ENCODE measurements around the gene SKIC2. TPM values are rescaled to one million over a fixed set of nuclear protein-coding genes. Genes with fewer than 3 reads are reported as not detected.
"Not testable (repeated sequence)": the region's sequence is repeated elsewhere in the genome, so short reads cannot be mapped to it uniquely, and the experiment has no call there.

SKIC2 gene
- polyA plus RNA-seq, 2 donors, result 39.1 to 58.0 TPM

DNA sequence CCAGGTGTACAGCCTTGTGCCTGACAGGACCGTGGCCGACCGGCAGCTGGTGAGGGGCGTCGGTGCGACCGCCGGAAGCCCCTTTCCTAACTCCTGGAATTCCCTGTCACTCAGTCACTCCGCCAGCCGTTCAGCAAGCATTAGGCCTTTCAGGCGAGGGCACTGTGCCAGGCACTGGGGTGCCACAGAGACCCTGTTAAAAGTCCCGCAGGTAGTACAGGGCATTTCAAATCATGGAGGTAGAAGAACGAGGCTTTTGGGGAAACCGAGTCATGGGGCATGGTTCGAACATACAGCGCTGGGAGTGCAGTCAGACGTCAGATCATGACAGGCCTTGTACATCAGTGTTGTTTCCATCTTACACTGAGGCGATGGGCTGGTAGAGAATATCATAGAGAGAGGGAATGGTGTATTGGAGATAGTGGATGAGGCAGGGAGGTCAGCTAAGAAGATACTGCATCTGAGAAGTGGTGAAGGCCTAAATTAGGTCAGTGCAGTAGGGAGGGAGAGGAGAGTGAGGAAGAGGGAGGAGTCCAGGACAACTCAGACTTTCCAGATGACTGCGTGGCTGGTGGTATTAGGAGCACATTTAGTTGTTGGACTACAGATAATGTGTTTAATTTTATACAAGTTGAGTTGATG lies 13.9 kb downstream of the SKIC2 start:
- peaks cover 3 to 13% of the 10 kb centered on the region in 2 donors for H3K4me1 ChIP-seq (ENCODE audit: control insufficient read depth in 2 of 2, insufficient read depth in 2 of 2, low read length in 1 of 2)
- 6% methylated on average over 19 of the region's 19 CpGs for WGBS, 2 donors
- H3K36me3 ChIP-seq (ENCODE audit: control insufficient read depth in 2 of 2, insufficient read depth in 2 of 2, low read length in 1 of 2), result peaks cover 16 to 26% of the 10 kb centered on the region in 2 donors
- H3K9me3 ChIP-seq (ENCODE audit: control insufficient read depth in 2 of 2, insufficient read depth in 1 of 2, low read depth in 1 of 2, low read length in 1 of 2), result no peaks in the 10 kb centered on the region
- H3K4me3 ChIP-seq (ENCODE audit: low read depth in 1 of 2, low read length in 2 of 2), result peak overlapping the region; percentile 73 to 80
- H3K27me3 ChIP-seq (ENCODE audit: control insufficient read depth in 1 of 2, insufficient read depth in 2 of 2, low read length in 2 of 2), result no peaks in the 10 kb centered on the region
- H3K27ac ChIP-seq (ENCODE audit: low read depth in 2 of 2, low read length in 1 of 2), result peak overlapping the region; percentile 98 to 100

DNA sequence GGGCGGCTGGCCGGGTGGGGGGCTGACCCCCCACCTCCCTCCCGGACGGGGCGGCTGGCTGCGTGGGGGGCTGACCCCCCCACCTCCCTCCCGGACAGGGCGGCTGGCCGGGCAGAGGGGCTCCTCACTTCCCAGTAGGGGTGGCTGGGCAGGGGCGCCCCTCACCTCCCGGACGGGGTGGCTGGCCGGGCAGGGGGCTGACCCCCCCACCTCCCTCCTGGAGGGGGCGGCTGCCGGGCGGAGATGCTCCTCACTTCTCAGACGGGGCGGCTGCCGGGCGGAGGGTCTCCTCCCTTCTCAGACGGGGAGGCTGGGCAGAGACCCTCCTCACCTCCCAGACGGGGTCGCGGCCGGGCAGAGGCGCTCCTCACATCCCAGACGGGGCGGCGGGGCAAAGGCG lies 17.1 kb downstream of the SKIC2 start:
- H3K27ac ChIP-seq (ENCODE audit: low read depth in 2 of 2, low read length in 1 of 2); H3K36me3 ChIP-seq (ENCODE audit: control insufficient read depth in 2 of 2, insufficient read depth in 2 of 2, low read length in 1 of 2); H3K9me3 ChIP-seq (ENCODE audit: control insufficient read depth in 2 of 2, insufficient read depth in 1 of 2, low read depth in 1 of 2, low read length in 1 of 2); H3K4me3 ChIP-seq (ENCODE audit: low read depth in 1 of 2, low read length in 2 of 2); H3K4me1 ChIP-seq (ENCODE audit: control insufficient read depth in 2 of 2, insufficient read depth in 2 of 2, low read length in 1 of 2); H3K27me3 ChIP-seq (ENCODE audit: control insufficient read depth in 1 of 2, insufficient read depth in 2 of 2, low read length in 2 of 2): not testable (repeated sequence)
- WGBS, 2 donors, result 96% methylated on average over 16 to 30 of the region's 30 CpGs

DNA sequence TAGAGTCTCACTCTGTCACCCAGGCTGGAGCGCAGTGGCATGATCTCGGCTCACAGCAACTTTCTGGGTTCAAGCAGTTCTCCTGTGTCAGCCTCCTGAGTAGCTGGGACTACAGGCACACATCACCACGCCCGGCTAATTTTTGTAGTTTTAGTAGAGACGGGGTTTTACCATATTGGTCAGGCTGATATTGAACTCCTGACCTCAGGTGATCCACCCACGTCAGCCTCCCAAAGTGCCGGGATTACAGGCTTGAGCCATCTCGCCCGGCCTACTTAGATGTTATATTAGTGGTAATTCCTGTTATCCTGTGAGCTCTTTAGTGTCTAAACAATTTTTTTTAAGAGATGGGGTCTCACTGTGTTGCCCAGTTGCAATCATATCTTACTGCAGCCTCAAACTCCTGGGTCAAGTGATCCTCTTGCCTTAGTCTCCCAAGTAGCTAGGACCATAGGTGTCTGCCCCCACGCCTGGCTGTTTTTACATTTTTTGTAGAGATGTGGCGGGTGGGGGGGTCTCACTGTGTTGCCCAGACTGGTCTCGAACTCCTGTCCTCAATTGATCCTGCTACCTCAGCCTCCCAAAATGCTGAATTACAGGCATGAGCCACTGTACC lies 18.9 kb downstream of the SKIC2 start:
- H3K9me3 ChIP-seq (ENCODE audit: control insufficient read depth in 2 of 2, insufficient read depth in 1 of 2, low read depth in 1 of 2, low read length in 1 of 2), result no peaks in the 10 kb centered on the region
- no peak overlapping the region for H3K4me3 ChIP-seq (ENCODE audit: low read depth in 1 of 2, low read length in 2 of 2)
- H3K4me1 ChIP-seq (ENCODE audit: control insufficient read depth in 2 of 2, insufficient read depth in 2 of 2, low read length in 1 of 2), result peaks cover 0 to 1% of the 10 kb centered on the region in 2 donors
- H3K27ac ChIP-seq (ENCODE audit: low read depth in 2 of 2, low read length in 1 of 2), result no peak overlapping the region
- 95% methylated on average over 12 of the region's 12 CpGs for WGBS, 2 donors
- H3K36me3 ChIP-seq (ENCODE audit: control insufficient read depth in 2 of 2, insufficient read depth in 2 of 2, low read length in 1 of 2), result peaks cover 0 to 7% of the 10 kb centered on the region in 2 donors
- no peaks in the 10 kb centered on the region for H3K27me3 ChIP-seq (ENCODE audit: control insufficient read depth in 1 of 2, insufficient read depth in 2 of 2, low read length in 2 of 2)

DNA sequence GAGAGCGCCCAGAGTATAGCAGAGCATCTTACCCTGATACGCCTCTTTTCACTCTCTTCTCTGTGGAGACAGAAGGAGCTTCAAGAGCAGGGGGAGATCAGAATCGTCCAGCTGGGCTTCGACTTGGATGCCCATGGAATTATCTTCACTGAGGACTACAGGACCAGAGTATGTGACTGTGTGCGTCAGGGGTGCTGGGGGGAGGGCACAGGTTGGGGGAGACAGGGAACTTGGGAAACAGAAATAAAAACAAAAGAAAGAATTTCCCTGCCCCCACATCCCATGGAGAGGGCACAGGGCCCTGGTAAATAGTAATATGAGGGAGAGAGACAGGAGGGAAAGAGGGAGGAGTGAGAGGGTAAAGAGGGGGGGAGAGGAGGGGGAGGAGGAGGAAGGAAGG lies 19.9 kb downstream of the SKIC2 start:
- peaks cover 0 to 7% of the 10 kb centered on the region in 2 donors for H3K36me3 ChIP-seq (ENCODE audit: control insufficient read depth in 2 of 2, insufficient read depth in 2 of 2, low read length in 1 of 2)
- H3K4me1 ChIP-seq (ENCODE audit: control insufficient read depth in 2 of 2, insufficient read depth in 2 of 2, low read length in 1 of 2), result no peaks in the 10 kb centered on the region
- no peaks in the 10 kb centered on the region for H3K9me3 ChIP-seq (ENCODE audit: control insufficient read depth in 2 of 2, insufficient read depth in 1 of 2, low read depth in 1 of 2, low read length in 1 of 2)
- WGBS, 2 donors, result 84 to 92% methylated on average over 5 of the region's 5 CpGs
- no peaks in the 10 kb centered on the region for H3K27me3 ChIP-seq (ENCODE audit: control insufficient read depth in 1 of 2, insufficient read depth in 2 of 2, low read length in 2 of 2)
- no peak overlapping the region for H3K27ac ChIP-seq (ENCODE audit: low read depth in 2 of 2, low read length in 1 of 2)
- no peak overlapping the region for H3K4me3 ChIP-seq (ENCODE audit: low read depth in 1 of 2, low read length in 2 of 2)

DNA sequence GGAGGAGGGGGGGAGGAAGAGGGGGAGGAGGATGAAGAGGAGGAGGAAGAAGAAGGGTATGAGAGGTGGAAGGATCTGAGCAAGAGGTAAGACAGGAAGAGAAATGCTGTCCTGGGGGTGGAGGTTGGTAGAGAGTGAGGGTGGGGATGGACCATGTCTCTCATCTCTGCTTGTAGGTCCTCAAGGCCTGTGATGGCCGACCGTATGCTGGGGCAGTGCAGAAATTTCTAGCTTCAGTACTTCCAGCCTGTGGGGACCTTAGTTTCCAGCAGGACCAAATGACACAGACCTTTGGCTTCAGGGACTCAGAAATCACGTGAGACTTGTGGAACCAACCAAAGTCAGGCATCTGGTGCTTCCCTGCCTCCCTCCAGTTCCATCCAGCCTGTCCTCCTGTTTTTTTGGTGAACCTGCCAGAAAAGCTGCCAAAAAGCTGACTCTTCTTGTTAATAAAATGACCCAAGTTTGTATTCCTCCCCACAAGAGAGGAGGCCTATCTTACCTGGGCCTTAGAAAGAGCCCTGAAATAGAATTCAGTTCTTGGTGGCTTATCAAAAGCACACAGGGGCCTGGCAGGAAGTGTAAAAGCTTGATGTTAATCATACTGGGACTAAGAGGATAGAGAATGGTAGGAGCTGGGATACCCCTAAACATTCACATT lies 20.4 kb downstream of the SKIC2 start:
- Histone ChIP-seq H3K4me3 (ENCODE audit: low read depth in 1 of 2, low read length in 2 of 2) (no peak overlapping the region), H3K36me3 (ENCODE audit: control insufficient read depth in 2 of 2, insufficient read depth in 2 of 2, low read length in 1 of 2) (peaks cover 0 to 7% of the 10 kb centered on the region in 2 donors), H3K9me3 (ENCODE audit: control insufficient read depth in 2 of 2, insufficient read depth in 1 of 2, low read depth in 1 of 2, low read length in 1 of 2) (no peaks in the 10 kb centered on the region), H3K27ac (ENCODE audit: low read depth in 2 of 2, low read length in 1 of 2) (no peak overlapping the region), H3K27me3 (ENCODE audit: control insufficient read depth in 1 of 2, insufficient read depth in 2 of 2, low read length in 2 of 2) (no peaks in the 10 kb centered on the region), H3K4me1 (ENCODE audit: control insufficient read depth in 2 of 2, insufficient read depth in 2 of 2, low read length in 1 of 2) (no peaks in the 10 kb centered on the region)
- WGBS, 2 donors, result 90 to 92% methylated on average over 3 of the region's 3 CpGs

DNA sequence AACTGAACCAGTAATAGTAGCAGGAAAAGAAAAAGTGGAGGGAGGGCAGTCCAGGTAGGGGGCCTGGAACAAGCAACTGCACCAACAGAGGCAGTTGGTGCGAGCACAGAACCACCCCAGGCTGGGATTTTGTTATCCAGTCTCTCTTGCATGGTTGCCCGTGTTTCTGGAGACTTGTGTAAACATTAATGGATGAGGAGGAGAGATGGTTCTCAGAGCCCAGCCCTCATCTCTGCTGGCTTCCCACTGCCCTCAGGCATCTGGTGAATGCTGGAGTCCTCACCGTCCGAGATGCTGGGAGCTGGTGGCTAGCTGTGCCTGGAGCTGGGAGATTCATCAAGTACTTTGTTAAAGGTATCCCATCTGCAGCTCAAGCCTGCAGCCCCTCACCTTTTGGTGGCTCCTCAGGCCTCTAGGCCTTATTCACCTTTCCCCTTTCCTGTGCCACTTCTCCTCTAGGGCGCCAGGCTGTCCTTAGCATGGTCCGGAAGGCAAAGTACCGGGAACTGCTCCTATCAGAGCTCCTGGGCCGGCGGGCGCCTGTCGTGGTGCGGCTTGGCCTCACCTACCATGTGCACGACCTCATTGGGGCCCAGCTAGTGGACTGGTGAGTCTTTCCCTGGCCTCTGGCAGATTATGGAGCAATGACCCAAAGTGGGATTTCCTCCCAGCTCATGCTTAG lies 21.4 kb downstream of the SKIC2 start:
- H3K27me3 ChIP-seq (ENCODE audit: control insufficient read depth in 1 of 2, insufficient read depth in 2 of 2, low read length in 2 of 2); H3K27ac ChIP-seq (ENCODE audit: low read depth in 2 of 2, low read length in 1 of 2); H3K4me3 ChIP-seq (ENCODE audit: low read depth in 1 of 2, low read length in 2 of 2); H3K36me3 ChIP-seq (ENCODE audit: control insufficient read depth in 2 of 2, insufficient read depth in 2 of 2, low read length in 1 of 2); H3K4me1 ChIP-seq (ENCODE audit: control insufficient read depth in 2 of 2, insufficient read depth in 2 of 2, low read length in 1 of 2); H3K9me3 ChIP-seq (ENCODE audit: control insufficient read depth in 2 of 2, insufficient read depth in 1 of 2, low read depth in 1 of 2, low read length in 1 of 2): not testable (repeated sequence)
- 92 to 94% methylated on average over 13 of the region's 13 CpGs for WGBS, 2 donors

DNA sequence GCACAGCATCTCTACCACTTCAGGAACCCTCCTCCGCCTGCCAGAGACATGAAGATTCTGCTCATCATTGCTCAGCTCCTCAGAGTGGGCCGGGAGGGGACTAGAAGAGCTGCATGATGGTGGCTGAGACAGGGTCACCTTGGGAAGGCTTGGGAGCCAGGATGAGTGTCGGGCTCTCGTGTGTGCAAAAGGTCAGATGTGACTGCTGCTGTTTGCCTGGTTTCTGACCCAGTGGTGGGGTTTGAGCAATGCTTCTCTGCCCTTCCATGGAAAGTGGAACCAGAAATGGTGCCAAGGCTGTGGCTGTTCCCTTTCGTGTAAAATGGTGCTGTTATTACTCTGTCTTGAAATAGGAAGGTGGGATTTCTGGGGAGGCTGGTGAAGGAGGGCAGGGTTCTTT lies 22.0 kb downstream of the SKIC2 start:
- not testable (repeated sequence) for H3K27ac ChIP-seq (ENCODE audit: low read depth in 2 of 2, low read length in 1 of 2); H3K36me3 ChIP-seq (ENCODE audit: control insufficient read depth in 2 of 2, insufficient read depth in 2 of 2, low read length in 1 of 2); H3K4me1 ChIP-seq (ENCODE audit: control insufficient read depth in 2 of 2, insufficient read depth in 2 of 2, low read length in 1 of 2); H3K4me3 ChIP-seq (ENCODE audit: low read depth in 1 of 2, low read length in 2 of 2); H3K9me3 ChIP-seq (ENCODE audit: control insufficient read depth in 2 of 2, insufficient read depth in 1 of 2, low read depth in 1 of 2, low read length in 1 of 2); H3K27me3 ChIP-seq (ENCODE audit: control insufficient read depth in 1 of 2, insufficient read depth in 2 of 2, low read length in 2 of 2)
- no CpG with 5 or more reads among the region's 5 CpGs for WGBS, 2 donors

DNA sequence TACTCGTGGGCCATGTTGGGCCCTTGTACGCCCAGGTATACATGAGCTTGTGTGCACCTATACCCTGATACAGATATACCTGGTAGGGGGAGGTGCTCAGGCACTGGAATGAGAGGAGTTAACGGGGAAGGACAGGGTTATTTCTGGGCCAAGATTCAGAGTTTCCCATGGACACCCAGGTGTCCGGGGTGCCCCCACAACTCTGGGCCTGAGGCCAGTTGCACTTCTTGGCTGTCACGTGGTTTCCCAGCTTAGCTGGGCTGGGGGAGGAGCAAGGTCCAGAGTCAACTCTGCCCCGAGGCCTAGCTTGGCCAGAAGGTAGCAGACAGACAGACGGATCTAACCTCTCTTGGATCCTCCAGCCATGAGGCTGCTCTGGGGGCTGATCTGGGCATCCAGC lies 22.8 kb downstream of the SKIC2 start, which contains the start of gene C4A:
C4A (plus strand) TSS at position 314 of the 400 bp plus-strand sequence; CDS start at position 365, 51 bp downstream.
- not testable (repeated sequence) for H3K27me3 ChIP-seq (ENCODE audit: control insufficient read depth in 1 of 2, insufficient read depth in 2 of 2, low read length in 2 of 2); H3K9me3 ChIP-seq (ENCODE audit: control insufficient read depth in 2 of 2, insufficient read depth in 1 of 2, low read depth in 1 of 2, low read length in 1 of 2); H3K36me3 ChIP-seq (ENCODE audit: control insufficient read depth in 2 of 2, insufficient read depth in 2 of 2, low read length in 1 of 2); H3K27ac ChIP-seq (ENCODE audit: low read depth in 2 of 2, low read length in 1 of 2); H3K4me3 ChIP-seq (ENCODE audit: low read depth in 1 of 2, low read length in 2 of 2); H3K4me1 ChIP-seq (ENCODE audit: control insufficient read depth in 2 of 2, insufficient read depth in 2 of 2, low read length in 1 of 2)
- WGBS, 2 donors, result no CpG with 5 or more reads among the region's 7 CpGs

DNA sequence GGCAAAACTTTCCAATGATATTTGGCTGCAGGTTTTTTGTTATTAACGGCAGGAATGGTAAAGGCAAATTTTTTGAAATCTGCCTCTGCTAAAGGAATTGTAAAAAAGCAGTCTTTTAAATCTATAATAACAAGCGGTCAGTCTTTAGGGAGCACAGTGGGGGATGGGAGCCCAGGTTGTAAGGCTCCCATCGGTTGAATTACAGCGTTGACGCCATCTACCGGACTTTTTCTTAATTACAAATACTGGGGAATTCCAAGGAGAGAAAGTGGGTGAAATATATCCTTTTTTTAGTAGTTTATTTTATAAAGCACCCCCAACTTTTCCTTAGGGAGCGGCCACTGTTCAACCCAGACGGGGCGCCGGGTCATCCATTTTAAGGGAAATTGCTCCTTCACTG lies 30.4 kb downstream of the SKIC2 start:
- not testable (repeated sequence) for H3K9me3 ChIP-seq (ENCODE audit: control insufficient read depth in 2 of 2, insufficient read depth in 1 of 2, low read depth in 1 of 2, low read length in 1 of 2); H3K4me3 ChIP-seq (ENCODE audit: low read depth in 1 of 2, low read length in 2 of 2); H3K4me1 ChIP-seq (ENCODE audit: control insufficient read depth in 2 of 2, insufficient read depth in 2 of 2, low read length in 1 of 2); H3K27ac ChIP-seq (ENCODE audit: low read depth in 2 of 2, low read length in 1 of 2); H3K27me3 ChIP-seq (ENCODE audit: control insufficient read depth in 1 of 2, insufficient read depth in 2 of 2, low read length in 2 of 2); H3K36me3 ChIP-seq (ENCODE audit: control insufficient read depth in 2 of 2, insufficient read depth in 2 of 2, low read length in 1 of 2)
- no CpG with 5 or more reads among the region's 10 CpGs for WGBS, 2 donors
